Activated CD8-positive, alpha-beta memory T cell treated with anti-CD3 and anti-CD28 coated beads, Interleukin-2, amount 50 U/mL, for 1 hour (primary cell): ENCODE measurements around the gene SMARCA2.

Experiments
- DNase-seq: peaks from one replicate; pipeline ENCODE4 v3.0.0-alpha.2; 2020; ENCODE audit errors: extremely low read depth

SMARCA2 gene

GRCh38 chr9:2210201-2210600 is 195.1 kb downstream of the SMARCA2 start:
- no peak for DNase-seq

GRCh38 chr9:2213830-2214468 is 198.8 kb downstream of the SMARCA2 start:
- no peak for DNase-seq

GRCh38 chr9:2214707-2215106 is 199.6 kb downstream of the SMARCA2 start:
- no peak for DNase-seq

GRCh38 chr9:2215921-2216441 is 200.8 kb downstream of the SMARCA2 start:
- DNase-seq: no peak

- no peak for DNase-seq
Measured at GRCh38 chr9:2216591-2216990, 201.4 kb downstream of the SMARCA2 start.

GRCh38 chr9:2217540-2217939 is 202.4 kb downstream of the SMARCA2 start:
- DNase-seq: no peak

- DNase-seq: no peak
Measured at GRCh38 chr9:2220036-2220435, 204.9 kb downstream of the SMARCA2 start.

- no peak for DNase-seq
Measured at GRCh38 chr9:2227144-2227867, 212.2 kb downstream of the SMARCA2 start.

GRCh38 chr9:2228132-2228531 is 213.0 kb downstream of the SMARCA2 start:
- no peak for DNase-seq

- no peak for DNase-seq
Measured at GRCh38 chr9:2228641-2229040, 213.5 kb downstream of the SMARCA2 start.

GRCh38 chr9:2229109-2229721 is 214.1 kb downstream of the SMARCA2 start:
- DNase-seq: no peak

- DNase-seq: no peak
Measured at GRCh38 chr9:2230362-2230761, 215.2 kb downstream of the SMARCA2 start.

- DNase-seq: no peak
Measured at GRCh38 chr9:2231101-2231500, 216.0 kb downstream of the SMARCA2 start.

- no peak for DNase-seq
Measured at GRCh38 chr9:2231829-2232228, 216.7 kb downstream of the SMARCA2 start.

- no peak for DNase-seq
Measured at GRCh38 chr9:2233274-2233673, 218.1 kb downstream of the SMARCA2 start.

- no peak for DNase-seq
Measured at GRCh38 chr9:2234371-2234893, 219.3 kb downstream of the SMARCA2 start.

GRCh38 chr9:2235623-2236022 is 220.5 kb downstream of the SMARCA2 start:
- no peak for DNase-seq

GRCh38 chr9:2236850-2237249 is 221.7 kb downstream of the SMARCA2 start:
- DNase-seq: no peak

- DNase-seq: no peak
Measured at GRCh38 chr9:2241461-2241835, 226.3 kb downstream of the SMARCA2 start.

GRCh38 chr9:2241836-2242741 is 226.9 kb downstream of the SMARCA2 start:
- DNase-seq: no peak

GRCh38 chr9:2242831-2243330 is 227.7 kb downstream of the SMARCA2 start:
- DNase-seq: no peak
